Natural killer cell (primary cell): Measurements from ENCODE around the gene CDKAL1. TPM values are rescaled to one million over a fixed set of nuclear protein-coding genes. Genes with fewer than 3 reads are reported as not detected.

Experiments used
- ATAC-seq, 3 donors: fragments of 150-1000 bp in 2 of 3; fragments of 200-7000 bp in 1 of 3; cut with Tn5 transposase; 1 replicate in 1 of 3; 2 replicates in 2 of 3; pipeline ENCODE4 v1.10.0; 2021; ENCODE audit warnings: mild to moderate bottlenecking in 2 of 3, moderate library complexity in 2 of 3
- DNase-seq, 2 donors: peaks; one replicate each; pipeline versions ENCODE4 v3.0.0 to v3.0.0-alpha.2; 2013 to 2021; ENCODE audit warnings: mixed read lengths in 1 of 2
- H3K27ac ChIP-seq: one replicate; pipeline ENCODE4 v1.5.1; 2013; ENCODE audit warnings: mild to moderate bottlenecking, low read length
- H3K27me3 ChIP-seq: one replicate; pipeline ENCODE4 v1.6.1; 2013; ENCODE audit warnings: low read length; ENCODE audit not compliant: control insufficient read depth, insufficient read depth
- H3K36me3 ChIP-seq: one replicate; pipeline ENCODE4 v1.6.1; 2013; ENCODE audit warnings: low read length; ENCODE audit not compliant: control insufficient read depth, insufficient read depth
- H3K4me1 ChIP-seq: one replicate; pipeline ENCODE4 v1.6.1; 2013; ENCODE audit warnings: low read length; ENCODE audit not compliant: control insufficient read depth, insufficient read depth
- H3K4me3 ChIP-seq: one replicate; pipeline ENCODE4 v1.5.1; 2013; ENCODE audit warnings: low read length
- H3K9me3 ChIP-seq: one replicate; pipeline ENCODE4 v1.6.1; 2013; ENCODE audit warnings: low read length; ENCODE audit not compliant: control insufficient read depth, insufficient read depth
- H3K27ac Mint-ChIP-seq, 2 donors: one replicate each; pipeline ENCODE4 v1.8.0; 2022; ENCODE audit warnings: mild to moderate bottlenecking in 2 of 2, mixed read lengths in 2 of 2, moderate library complexity in 1 of 2
- H3K27me3 Mint-ChIP-seq, 2 donors: one replicate each; pipeline ENCODE4 v1.8.0; 2022; ENCODE audit warnings: low read depth in 2 of 2, mixed read lengths in 2 of 2
- H3K36me3 Mint-ChIP-seq: one replicate; pipeline ENCODE4 v1.8.0; 2022; ENCODE audit warnings: mixed read lengths
- H3K4me1 Mint-ChIP-seq, 2 donors: one replicate each; pipeline ENCODE4 v1.8.0; 2022; ENCODE audit warnings: mixed read lengths in 2 of 2
- H3K4me3 Mint-ChIP-seq: one replicate; pipeline ENCODE4 v1.8.0; 2022; ENCODE audit warnings: mild to moderate bottlenecking, moderate library complexity, mixed read lengths
- H3K9me3 Mint-ChIP-seq, 2 donors: one replicate each; pipeline ENCODE4 v1.8.0; 2022; ENCODE audit warnings: mixed read lengths in 2 of 2
- CTCF ChIP-seq: fragments of 200-600 bp; IDR thresholded peaks from one replicate; pipeline ENCODE4 v1.8.0; 2022; ENCODE audit warnings: antibody characterized with exemption
- WGBS: methylation state at CpG from one replicate; pipeline ENCODE4 v1.1.7; 2013; ENCODE audit warnings: missing lambda C conversion rate; ENCODE audit not compliant: insufficient coverage; 5-methylcytosine and 5-hydroxymethylcytosine counted together
- intact Hi-C: fragments of 100-400 bp; cut with micrococcal nuclease; formaldehyde crosslinking; loops from one replicate; pipeline ENCODE4 v1.14.2; 2022
- total RNA-seq, 4 donors: library from RNA; stranded (reverse); fragments of 120-200 nt in 1 of 4; gene quantifications; one replicate each; pipeline versions ENCODE4 v1.2.3 to v1.2.4, GENCODE V29; 2013 to 2022

The CDKAL1 gene
- total RNA-seq, 3 donors from 2014 or later (not counting 1 experiment from before 2014, with no cell fraction given) = 26.0 to 32.8 (median 28.9) TPM

DNA sequence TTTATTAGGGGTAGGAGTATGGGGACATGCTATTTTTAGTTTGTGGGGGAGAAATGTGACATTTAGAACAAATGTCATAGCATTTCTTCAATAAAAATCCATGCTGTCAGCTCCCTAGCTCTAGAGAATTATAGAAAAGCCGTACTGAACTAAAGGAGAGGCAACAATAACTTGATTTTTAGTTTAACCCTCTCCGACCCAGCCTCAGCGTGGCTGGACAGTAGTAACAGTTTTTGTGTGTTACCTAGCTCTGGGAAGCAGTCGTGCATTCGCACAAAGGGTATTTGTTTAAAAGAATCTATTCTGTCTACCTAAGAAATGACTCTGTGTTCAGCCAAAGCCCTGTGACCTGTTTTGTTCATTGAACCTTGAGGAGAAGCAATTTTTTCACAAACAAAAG lies 616.9 kb downstream of the CDKAL1 start:
- Histone ChIP-seq H3K4me1 (no peaks in the 10 kb centered on the region), H3K4me3 (no peak overlapping the region), H3K36me3 (no peaks in the 10 kb centered on the region), H3K9me3 (no peaks in the 10 kb centered on the region), H3K27ac (no peak overlapping the region), H3K27me3 (no peaks in the 10 kb centered on the region)
- no peak for DNase-seq
- ATAC-seq = no peak
- Mint-ChIP-seq H3K36me3 (no peaks in the 10 kb centered on the region), H3K4me1 (peaks cover 0 to 4% of the 10 kb centered on the region in 2 donors), H3K4me3 (no peak overlapping the region), H3K27ac (no peak overlapping the region), H3K27me3 (no peaks in the 10 kb centered on the region), H3K9me3 (no peaks in the 10 kb centered on the region)
- 97% methylated on average over 5 of the region's 5 CpGs for WGBS
- intact Hi-C loops = no loop called here
- TF ChIP-seq CTCF = no peak

GRCh38 chr6:21151530-21151929 lies 617.3 kb downstream of the CDKAL1 start:
- Histone ChIP-seq H3K4me1 (no peaks in the 10 kb centered on the region), H3K9me3 (no peaks in the 10 kb centered on the region), H3K36me3 (no peaks in the 10 kb centered on the region), H3K4me3 (no peak overlapping the region), H3K27me3 (no peaks in the 10 kb centered on the region), H3K27ac (no peak overlapping the region)
- H3K27ac Mint-ChIP-seq = no peak overlapping the region
- no peaks in the 10 kb centered on the region for H3K9me3 Mint-ChIP-seq
- no peaks in the 10 kb centered on the region for H3K36me3 Mint-ChIP-seq
- ATAC-seq (no peak), DNase-seq (no peak)
- intact Hi-C loops = no loop called here
- 91% methylated on average over 3 of the region's 5 CpGs for WGBS
- TF ChIP-seq CTCF = no peak
- no peak overlapping the region for H3K4me3 Mint-ChIP-seq
- H3K27me3 Mint-ChIP-seq = no peaks in the 10 kb centered on the region
- H3K4me1 Mint-ChIP-seq = peaks cover 0 to 4% of the 10 kb centered on the region in 2 donors

DNA sequence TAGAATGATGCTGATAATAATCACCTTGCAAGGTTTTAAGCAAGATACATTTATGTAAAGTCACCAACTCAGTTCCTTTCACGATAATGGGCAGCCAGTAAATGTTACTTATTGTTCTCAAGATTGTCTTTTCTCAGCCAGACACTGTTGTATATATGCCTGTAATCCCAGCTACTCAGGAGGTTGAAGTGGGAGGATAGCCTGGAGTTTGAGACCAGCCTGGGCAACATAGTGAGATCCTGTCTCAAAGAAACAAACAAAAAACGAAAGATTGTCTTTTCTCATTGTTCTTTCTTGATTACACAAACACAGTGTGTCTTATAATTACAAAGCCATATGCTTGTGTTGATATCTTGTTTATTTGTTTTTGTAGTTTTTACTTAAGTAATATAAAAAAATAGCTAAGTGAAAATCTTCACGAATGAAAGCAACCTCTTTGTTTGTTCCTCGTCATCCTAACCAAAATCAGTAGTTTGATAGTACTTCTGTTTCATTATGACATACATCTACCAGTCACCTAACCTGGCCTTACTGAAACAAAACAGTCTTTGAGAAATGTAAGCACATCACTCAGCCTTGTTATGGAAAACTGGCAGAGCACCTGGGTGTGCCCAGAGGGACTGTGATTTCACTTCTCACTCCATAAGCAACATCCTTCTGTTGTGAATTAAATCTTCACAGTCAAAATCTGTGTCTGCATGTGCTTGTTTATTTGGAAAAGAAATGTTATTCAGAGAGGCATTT lies 623.1 kb downstream of the CDKAL1 start:
- H3K27me3 Mint-ChIP-seq = no peaks in the 10 kb centered on the region
- H3K4me3 Mint-ChIP-seq = no peak overlapping the region
- Histone ChIP-seq H3K27me3 (no peaks in the 10 kb centered on the region), H3K4me1 (peaks cover 2% of the 10 kb centered on the region), H3K27ac (no peak overlapping the region), H3K36me3 (no peaks in the 10 kb centered on the region), H3K4me3 (no peak overlapping the region), H3K9me3 (no peaks in the 10 kb centered on the region)
- DNase-seq (no peak), ATAC-seq (no peak)
- 86% methylated on average over 4 of the region's 4 CpGs for WGBS
- intact Hi-C loops = no loop called here
- H3K9me3 Mint-ChIP-seq = no peaks in the 10 kb centered on the region
- H3K27ac Mint-ChIP-seq = no peak overlapping the region
- no peaks in the 10 kb centered on the region for H3K36me3 Mint-ChIP-seq
- peaks cover 7 to 8% of the 10 kb centered on the region in 2 donors for H3K4me1 Mint-ChIP-seq
- TF ChIP-seq CTCF = no peak

DNA sequence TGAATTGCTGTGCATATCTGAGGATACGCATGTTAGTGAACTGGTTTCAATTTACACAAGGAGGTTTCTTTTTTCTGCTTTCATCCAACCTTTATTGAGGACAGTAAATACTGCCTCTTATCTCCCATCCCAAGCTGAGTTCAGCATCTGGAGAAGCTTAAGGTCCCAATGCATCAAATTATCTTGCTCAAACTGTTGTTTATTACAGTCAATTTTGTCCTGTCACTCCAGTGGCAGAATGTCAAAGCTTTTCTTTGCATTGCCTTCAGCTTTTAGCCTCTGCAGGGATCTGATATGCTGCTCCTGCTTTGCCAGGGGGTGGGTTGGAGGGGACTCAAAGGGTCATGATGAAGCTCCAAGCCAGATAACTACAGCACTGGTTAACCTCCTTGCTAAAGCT lies 623.9 kb downstream of the CDKAL1 start:
- Mint-ChIP-seq H3K27me3 (no peaks in the 10 kb centered on the region), H3K9me3 (no peaks in the 10 kb centered on the region), H3K4me3 (no peak overlapping the region), H3K27ac (no peak overlapping the region), H3K36me3 (no peaks in the 10 kb centered on the region), H3K4me1 (peaks cover 12 to 13% of the 10 kb centered on the region in 2 donors)
- no peaks in the 10 kb centered on the region for H3K36me3 ChIP-seq
- WGBS = no CpG with 5 or more reads among the region's 1 CpG
- DNase-seq (no peak), ATAC-seq (no peak)
- H3K27me3 ChIP-seq = no peaks in the 10 kb centered on the region
- intact Hi-C loops = no loop called here
- H3K27ac ChIP-seq = no peak overlapping the region
- H3K4me1 ChIP-seq = peaks cover 8% of the 10 kb centered on the region
- no peak for TF ChIP-seq CTCF
- H3K4me3 ChIP-seq = no peak overlapping the region
- H3K9me3 ChIP-seq = no peaks in the 10 kb centered on the region
